Activated T-cell treated with anti-CD3 and anti-CD28 coated beads for 48 hours (primary cell): ENCODE results near the gene DCTD.

Experiments used
- DNase-seq: peaks from one replicate; pipeline ENCODE4 v3.0.0-alpha.2; 2020; ENCODE audit warnings: low read depth

The DCTD gene

DNA sequence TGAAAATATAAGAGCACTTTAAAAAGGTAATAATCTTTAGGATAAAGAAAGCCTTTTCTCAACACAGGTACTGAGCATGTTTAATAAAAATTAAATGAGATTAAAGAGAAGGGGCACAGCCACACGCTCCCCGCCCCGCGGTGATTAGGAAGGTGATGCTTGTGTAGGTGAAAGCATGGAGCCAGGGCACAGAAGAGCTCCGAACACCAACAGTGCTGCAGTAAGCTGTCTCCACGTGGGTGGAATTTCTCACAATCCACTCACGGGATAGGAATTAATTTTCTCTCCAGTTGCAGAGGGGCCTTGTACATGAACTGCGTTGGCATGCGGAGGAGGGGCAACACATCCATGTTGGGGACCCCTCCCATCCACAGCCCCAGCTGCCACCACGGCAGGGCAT lies 27.0 kb downstream of the DCTD start:
- DNase-seq, result no peak

GRCh38 chr4:182888891-182889290 lies 28.3 kb downstream of the DCTD start:
- no peak for DNase-seq

DNA sequence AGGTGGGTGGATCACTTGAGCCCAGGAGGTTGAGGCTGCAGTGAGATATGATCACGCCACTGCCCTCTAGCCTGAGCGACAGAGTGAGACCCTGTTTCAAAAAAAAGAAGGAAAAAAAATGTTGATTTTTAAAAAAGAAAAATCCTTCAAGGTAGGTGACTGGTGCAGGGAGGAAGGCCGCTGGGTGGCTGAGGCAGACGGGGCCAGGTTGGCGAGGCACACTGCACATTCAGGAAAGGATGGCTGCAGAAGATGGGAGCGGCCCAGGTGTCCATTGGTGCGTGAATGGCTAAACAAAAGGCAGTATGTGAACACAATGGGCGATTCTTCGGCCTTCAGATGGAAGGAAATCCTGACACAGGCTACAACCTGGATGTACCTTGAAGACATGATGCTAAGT lies 30.4 kb downstream of the DCTD start:
- DNase-seq, result no peak

DNA sequence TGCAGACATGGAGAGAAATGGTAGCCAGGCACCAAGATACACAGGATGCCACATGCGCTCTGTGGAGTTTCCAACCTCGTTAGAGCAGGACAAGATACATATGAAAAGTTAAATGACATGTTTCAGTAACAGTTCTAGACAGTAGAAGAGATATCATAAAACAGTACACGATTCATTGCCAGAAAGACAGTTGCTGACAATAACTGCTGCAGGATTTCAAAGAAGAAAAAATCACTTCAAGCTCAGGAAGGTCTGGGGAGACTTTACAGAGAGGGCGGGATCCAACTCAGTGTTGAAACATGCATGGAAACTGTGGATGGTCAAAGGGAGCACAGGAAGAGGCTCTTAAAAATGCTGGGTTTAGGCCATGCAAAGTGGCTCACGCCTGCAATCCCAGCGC lies 31.0 kb downstream of the DCTD start:
- no peak for DNase-seq

- DNase-seq, result no peak
Observed at GRCh38 chr4:182885738-182886077, 31.5 kb downstream of the DCTD start.

DNA sequence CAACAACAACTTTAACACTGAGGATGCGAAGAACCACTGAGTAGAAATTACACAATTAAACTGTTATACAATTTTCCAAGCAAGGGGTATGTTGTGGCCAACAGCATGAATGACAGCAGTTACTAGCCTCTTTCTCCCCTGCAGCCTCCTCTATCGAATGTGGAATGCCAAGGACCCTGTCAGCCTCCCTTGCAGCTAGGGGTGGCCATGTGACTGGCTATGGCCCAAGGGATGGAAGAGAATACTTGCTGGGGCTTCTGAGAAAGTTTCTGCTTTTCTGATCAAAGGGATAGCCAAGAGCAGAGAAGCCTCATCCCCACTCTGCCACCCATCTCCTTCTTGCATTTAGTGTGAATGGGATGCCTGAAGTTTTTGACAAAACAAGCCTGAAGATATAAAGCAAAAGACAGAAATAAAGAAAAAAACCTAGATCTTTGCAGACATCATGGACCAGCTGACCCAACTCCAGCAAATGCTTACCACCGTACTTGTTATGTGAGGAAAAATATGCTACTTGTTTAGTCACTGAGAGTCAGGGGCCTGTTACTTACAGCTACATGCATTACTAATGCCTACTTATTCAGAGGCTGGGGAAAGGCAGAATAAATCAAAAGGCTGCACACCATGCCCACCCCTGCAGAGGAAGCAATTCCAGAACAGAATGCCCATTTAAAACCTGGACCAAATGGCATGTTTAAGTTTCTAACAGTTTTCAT lies 32.0 kb downstream of the DCTD start:
- no peak for DNase-seq

DNA sequence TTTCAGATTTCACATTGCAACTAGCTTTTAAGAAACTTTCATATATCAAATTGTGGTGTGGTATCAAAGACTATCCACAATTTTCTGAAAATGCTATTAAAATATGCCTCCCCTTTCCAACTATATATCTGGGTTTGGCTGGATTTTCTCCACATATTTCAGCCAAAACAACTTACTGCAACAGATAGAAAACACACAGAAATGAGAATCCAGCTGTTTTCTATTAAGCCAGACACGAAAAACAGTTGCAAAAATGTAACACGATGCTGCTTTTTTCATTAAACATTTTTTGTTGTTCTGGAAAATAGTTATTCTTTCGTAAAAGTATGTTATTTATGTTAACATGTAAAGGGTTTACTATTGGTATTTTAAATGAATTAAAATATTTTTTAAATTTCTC lies 33.1 kb downstream of the DCTD start:
- DNase-seq, result no peak

DNA sequence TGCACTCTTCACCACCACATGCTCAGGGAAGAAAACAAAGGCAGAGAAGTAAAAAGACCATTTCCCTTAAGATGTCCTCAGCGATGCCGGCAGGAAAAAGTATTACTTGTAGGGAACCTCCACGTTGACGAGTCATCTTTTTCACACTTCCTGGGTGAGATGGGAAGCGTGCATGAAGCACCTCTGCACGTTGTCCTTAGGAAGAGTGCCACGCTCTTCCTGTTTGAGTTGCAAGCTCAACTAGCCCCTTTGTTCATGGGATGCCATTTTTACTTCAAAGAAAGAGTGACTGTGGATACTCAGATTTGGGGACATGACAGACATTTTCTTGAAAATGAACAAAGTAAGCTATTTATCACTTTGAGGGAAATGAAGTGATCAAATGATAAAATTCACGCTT lies 33.8 kb downstream of the DCTD start:
- DNase-seq, result no peak

GRCh38 chr4:182881914-182882313 lies 35.3 kb downstream of the DCTD start:
- DNase-seq, result no peak

- DNase-seq, result no peak
Observed at GRCh38 chr4:182880387-182881356, 36.5 kb downstream of the DCTD start.

DNA sequence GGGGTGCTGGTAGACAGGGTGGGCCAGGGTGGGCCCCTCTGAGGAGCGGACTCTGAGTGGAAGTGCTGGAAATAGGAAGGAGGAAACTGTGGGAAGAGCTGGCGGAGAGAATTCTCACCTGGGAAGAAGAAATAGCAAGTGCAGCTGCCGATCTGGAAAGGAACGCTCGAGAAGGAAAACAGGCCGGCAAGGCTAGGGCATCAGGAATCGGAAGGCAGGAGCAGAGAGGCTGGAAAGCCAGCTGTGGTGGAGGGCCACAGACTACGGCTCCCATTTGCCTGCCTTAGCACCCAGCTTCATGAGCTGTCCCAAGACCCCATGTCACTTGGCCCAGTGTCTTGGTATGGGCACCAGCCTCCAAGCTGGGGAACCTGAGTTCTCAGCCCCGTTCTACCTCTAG lies 37.3 kb downstream of the DCTD start:
- DNase-seq, result no peak

DNA sequence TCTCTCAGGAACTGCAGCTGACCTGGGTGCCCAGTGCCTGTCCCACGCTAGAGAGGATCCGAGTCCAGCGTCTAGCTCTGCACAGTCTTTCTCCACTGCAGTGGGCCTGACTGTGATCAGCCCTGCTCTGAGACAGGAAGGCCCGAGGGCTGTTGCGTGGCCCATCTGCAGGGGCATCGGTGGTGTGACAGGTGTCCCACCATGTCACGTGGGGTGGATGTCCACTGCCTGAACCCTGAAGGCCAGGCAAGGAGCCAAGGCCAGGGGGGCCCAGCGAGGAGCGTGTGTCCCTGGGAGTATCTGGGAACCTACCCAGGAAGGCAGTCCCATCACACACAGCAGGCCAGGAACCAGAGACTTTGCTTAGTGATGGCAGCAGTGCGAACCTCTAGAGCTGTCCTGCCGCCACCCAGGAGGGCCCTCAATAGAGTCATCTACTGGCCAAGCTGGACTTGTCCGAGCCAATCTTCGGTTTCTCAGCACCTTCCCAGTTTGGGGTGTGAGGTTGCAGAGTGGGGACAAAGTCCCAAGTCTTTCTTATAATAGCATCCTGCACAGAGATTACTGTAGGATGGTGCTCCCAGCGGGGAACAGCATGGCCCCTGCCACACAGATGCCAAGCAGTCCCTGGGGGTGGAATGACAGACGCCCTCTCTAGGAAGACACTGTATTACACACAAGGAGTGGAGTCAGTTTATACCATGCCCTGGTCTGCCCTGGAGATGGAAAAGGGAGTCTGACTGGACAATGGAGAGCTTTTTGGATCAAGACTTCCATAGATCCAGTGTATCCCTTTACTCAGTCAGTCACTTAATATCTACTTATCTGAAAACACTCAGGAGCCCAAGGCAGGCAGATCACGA lies 38.3 kb downstream of the DCTD start:
- DNase-seq, result no peak

- no peak for DNase-seq
Observed at GRCh38 chr4:182877326-182877883, 39.8 kb downstream of the DCTD start.

GRCh38 chr4:182876427-182876826 lies 40.8 kb downstream of the DCTD start:
- DNase-seq, result no peak

DNA sequence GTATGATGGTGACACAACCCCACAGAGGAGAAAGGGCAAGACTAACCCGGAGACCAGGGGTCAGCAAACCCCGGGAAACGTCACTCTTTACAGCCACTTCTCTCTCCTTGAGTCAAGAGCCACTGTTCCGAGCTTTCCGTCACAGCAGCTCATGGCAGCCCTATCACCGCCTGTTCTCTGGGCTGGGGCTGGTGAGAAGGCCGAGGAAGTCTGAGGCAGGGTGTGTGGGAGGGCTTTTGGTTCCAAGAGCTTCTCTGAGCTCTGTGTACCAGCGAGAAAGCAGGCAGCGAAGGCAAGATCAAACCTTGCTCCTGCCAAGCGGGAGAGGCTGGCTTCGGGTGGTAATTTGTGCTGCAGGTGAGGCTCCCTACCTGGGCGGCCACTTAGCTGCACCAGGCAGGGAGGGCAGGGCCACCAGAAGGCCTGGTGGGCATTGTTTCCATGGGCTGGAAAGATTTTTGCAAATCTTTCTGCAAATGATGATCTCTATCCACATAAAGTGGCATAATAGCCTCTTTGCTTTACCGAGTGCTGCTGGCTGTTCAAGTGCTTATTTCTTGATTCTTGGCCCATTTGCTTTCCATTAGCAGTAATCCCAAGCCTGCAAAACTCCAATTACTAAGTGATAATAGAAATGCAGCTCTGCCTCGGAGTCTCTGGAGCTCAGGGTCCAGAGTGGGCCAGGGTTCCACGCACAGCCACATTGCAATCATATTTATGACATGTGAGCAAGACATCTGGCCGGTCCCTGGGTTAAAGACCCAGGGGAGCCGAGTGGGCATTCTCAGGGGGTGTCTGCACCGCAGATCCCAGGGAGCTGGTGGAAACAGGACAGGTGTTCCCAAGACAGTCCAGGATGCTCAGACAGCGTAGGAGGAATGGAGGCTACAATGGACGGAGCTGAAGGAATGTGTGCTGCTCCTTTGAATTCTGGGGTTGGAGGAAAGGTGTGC lies 41.5 kb downstream of the DCTD start:
- no peak for DNase-seq

GRCh38 chr4:182874797-182875345 lies 42.3 kb downstream of the DCTD start:
- DNase-seq, result no peak

DNA sequence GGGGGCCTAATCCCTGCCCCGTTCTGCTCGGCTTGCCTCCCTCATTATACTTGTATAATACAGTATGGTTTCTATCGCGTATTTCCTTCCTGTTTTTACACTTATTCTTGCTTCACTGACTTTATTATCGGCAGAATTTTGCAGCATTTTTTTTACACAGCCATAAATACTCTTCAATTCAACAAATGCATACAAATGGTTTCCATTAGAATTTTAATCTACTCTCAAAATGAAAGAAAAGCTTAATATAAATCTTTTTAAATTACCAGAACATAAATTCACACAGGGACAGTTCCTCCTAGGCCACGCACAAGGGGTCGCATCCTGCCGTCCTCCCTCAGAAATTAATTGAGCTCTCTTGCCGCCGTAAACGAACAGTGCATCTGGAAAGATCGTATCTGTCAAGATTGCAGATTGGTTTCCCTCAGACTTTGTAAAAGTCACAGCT lies 42.9 kb downstream of the DCTD start:
- no peak for DNase-seq

DNA sequence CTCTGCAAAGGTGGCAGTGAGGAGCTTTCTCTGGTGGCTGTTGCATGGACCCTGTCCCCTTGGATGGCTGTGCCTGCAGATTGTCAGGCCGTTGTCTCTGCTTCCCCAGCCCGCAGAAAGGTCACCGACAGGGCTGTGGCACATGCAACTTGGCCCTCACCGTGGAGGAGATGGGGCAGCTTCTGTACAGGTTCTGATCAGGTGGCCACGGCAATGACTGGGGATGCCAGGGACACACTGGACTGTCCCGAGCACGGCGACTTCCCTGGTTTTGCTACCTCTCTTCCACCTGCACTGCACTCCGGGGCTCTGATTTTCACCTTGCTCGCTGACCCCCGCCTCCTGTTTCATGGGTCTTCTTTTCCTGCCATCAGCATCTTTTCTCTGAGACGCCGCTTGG lies 43.5 kb downstream of the DCTD start:
- DNase-seq, result no peak

GRCh38 chr4:182873289-182873688 lies 43.9 kb downstream of the DCTD start:
- DNase-seq, result no peak

DNA sequence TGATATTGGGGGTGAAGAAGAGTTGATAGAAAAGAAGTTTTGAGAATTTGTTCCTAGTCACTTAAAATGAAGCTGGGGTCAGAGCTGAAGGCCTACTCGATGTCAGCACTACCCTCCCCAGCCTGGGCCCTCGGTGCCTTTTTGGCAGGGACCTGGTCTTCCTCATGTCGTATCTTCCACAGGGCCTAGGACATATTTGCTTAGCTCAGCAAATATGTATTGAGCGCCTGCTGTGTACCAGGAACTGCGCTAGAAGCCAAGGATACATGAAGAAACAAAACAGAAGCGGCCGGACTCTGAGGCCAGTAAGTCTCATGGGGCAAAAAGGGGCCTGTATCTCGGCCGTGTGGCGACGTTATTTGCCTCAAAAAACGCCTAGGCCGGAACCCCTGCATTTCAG lies 44.3 kb downstream of the DCTD start:
- DNase-seq, result no peak

DNA sequence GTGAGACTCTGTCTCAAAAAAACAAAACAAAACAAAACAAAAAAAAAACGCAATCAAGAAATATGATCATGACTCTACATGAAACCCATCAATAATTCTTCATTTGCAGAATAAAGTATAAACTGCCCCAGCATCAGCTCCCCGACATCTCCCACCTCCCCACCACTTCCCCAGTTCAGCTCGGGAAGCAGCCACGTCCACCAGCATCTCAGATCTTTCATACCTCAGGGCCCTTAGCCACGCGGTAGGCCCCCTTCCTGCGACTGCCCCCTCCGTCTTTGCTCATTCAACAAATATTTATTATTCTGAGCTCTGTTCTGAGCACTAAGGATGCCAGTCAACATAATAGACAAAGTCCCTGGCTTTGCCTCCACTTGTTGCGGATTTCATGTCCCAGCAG lies 45.6 kb downstream of the DCTD start:
- DNase-seq, result no peak
